ENCODE results near the gene LUC7L2. TPM values are rescaled to one million over a fixed set of nuclear protein-coding genes. Genes with fewer than 3 reads are reported as not detected.

Gene LUC7L2
- total RNA-seq (2011; cell fraction: chromatin; rRNA removed; ENCODE audit: low replicate concordance): 93.5 and 286 TPM in 2 replicates
- total RNA-seq (2011; cell fraction: nucleolus; rRNA removed): 133 and 154 TPM in 2 replicates
- 161 and 217 TPM in 2 replicates for total RNA-seq (2011; cell fraction: nucleoplasm; rRNA removed)
- 110 and 119 TPM in 2 replicates for total RNA-seq (2014; rRNA removed)
- 144 and 164 TPM in 2 replicates for total RNA-seq (2014; rRNA removed; fragmentation: Illumina TruSeq; extraction: Trizol)
- 141 and 144 TPM in 2 replicates for total RNA-seq (2015; rRNA removed; fragmentation: Illumina TruSeq; extraction: Trizol)
- 198 and 207 TPM in 2 replicates for total RNA-seq (2021)
- polyA plus RNA-seq (2011; rRNA removed): 95.0 and 115 TPM in 2 replicates
- 61.1 and 102 TPM in 2 replicates for polyA plus RNA-seq (2011; cell fraction: cytosol; rRNA removed)
- 137 and 144 TPM in 2 replicates for polyA plus RNA-seq (2011; cell fraction: nucleus; rRNA removed)
- polyA plus RNA-seq (2012): 102 and 214 TPM in 2 replicates
- polyA plus RNA-seq (2014; fragmentation: Illumina TruSeq; extraction: Trizol): 137 and 168 TPM in 2 replicates
- polyA plus RNA-seq (2014; fragmentation: Nextera tagmentation; extraction: Ambion mirVana): 10 to 100 TPM; 56.1 to 66.5 TPM
- polyA plus RNA-seq (2014; rRNA removed): 117 and 144 TPM in 2 replicates
- polyA minus RNA-seq (2011; rRNA and poly(A)+ RNA removed): 121 and 164 TPM in 2 replicates
- polyA minus RNA-seq (2011; cell fraction: cytosol; rRNA and poly(A)+ RNA removed): 55.3 and 77.4 TPM in 2 replicates
- 193 and 262 TPM in 2 replicates for polyA minus RNA-seq (2011; cell fraction: nucleus; rRNA and poly(A)+ RNA removed)
- percentile 96 among the genes with signal in this experiment for Bru-seq, nascent RNA
- percentile 98 among the genes with signal in this experiment for BruChase-seq, experiment 1, labeled RNA remaining after a 2-hour chase
- percentile 99 among the genes with signal in this experiment for BruChase-seq, experiment 2, labeled RNA remaining after a 6-hour chase
- long read RNA-seq, experiment 1, transcript LUC7L2-206 (2 exons, 2,599 nt): minor isoform, 7 of 1,908 reads
- long read RNA-seq, experiment 1, transcript LUC7L2-202 (10 exons, 2,645 nt): major isoform, 1,341 of 1,908 reads
- long read RNA-seq, experiment 1, partial matches to known transcripts: 365 of 1,908 reads
- long read RNA-seq, experiment 1, other reads (novel, unspliced or antisense): 189 of 1,908 reads
- long read RNA-seq, experiment 2, transcript LUC7L2-206 (2 exons, 2,599 nt): minor isoform, 22 of 154 reads
- long read RNA-seq, experiment 2, transcript LUC7L2-202 (10 exons, 2,645 nt): major isoform, 47 of 154 reads
- long read RNA-seq, experiment 2, partial matches to known transcripts: 67 of 154 reads
- long read RNA-seq, experiment 2, other reads (novel, unspliced or antisense): 17 of 154 reads
- long read RNA-seq, experiment 3, transcript LUC7L2-202 (10 exons, 2,645 nt): major isoform, 66 of 124 reads
- long read RNA-seq, experiment 3, partial matches to known transcripts: 44 of 124 reads
- long read RNA-seq, experiment 3, other reads (novel, unspliced or antisense): 12 of 124 reads

DNA sequence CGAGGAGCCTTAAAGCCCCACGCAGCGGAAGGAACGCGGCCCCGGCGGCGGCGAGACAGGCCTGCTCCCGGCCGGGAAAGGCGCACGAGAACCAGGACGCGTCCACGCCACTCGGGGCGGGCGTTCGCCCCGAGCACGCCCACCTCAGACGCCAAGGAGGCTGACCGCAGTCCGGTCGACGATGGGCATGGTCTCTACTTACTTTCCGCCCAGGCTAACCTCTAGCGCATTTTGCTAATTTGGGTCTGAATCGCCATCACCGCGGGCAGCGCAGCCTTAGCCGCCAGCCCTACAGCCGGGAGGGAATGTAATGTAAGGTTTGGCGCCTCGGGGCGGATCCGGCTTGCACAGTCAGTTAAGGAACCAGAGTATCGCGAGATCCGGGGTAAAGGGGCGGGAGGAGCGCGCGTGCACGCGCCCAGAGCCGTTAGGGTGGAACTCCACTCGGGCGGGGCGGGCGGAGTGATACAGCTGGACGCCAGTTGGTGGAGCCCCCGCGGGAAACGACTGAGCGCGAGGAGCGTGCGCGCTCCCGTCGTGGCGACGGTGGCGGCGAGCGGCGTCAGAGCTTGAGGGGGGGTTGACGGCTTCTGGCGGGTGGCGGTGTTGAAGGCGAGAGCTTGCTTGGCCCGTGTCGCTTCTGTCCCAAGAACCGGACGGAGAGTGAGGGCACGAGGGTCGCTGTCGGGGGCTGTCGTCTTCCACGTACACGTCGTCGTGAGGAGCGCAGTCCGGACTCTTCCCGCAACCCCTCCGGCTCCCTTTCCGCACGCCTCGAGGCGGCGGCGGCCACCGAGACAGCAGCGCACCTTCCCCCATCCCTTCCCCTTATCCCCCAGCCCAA lies at the start of gene LUC7L2:
Gene LUC7L2, plus strand, starts transcription at position 529 of the 844 bp plus-strand sequence. CDS start 368 bp downstream, outside the sequence.
- ChIA-PET POLR2A (interaction anchor here (0.5 to 3.9 kb wide), 25 partner anchors 10 to 1820 kb away, joined by 3 to 37 read pairs (median 4); no protein-coding TSS in a partner anchor), CTCF (ENCODE audit: low intra/inter-chr PET ratio) (no interaction called here)
- ATAC-seq: peak; percentile 81
- Histone ChIP-seq H2AFZ (ENCODE audit: low read depth, low read length) (peak within 1 kb of the TSS; percentile 92), H3K79me2 (ENCODE audit: control insufficient read depth, insufficient read depth, low read length) (peaks cover 66% of the 10 kb centered on the region), H3K36me3 (ENCODE audit: control insufficient read depth, insufficient read depth, low read length) (peaks cover 28% of the 10 kb centered on the region), H3K4me2 (ENCODE audit: insufficient read depth, low read length) (peak within 1 kb of the TSS; percentile 92), H3K9me1 (ENCODE audit: control insufficient read depth, insufficient read depth, low read length) (no peaks in the 10 kb centered on the region), H3K4me1 (replicated peaks in 1 of 2; ENCODE audit: control insufficient read depth in 2 of 2, insufficient read depth in 2 of 2, low read length in 2 of 2) (peaks cover 10 to 22% of the 10 kb centered on the region in 2 experiments), H3K9ac (ENCODE audit: insufficient read depth in 1 of 2, low read depth in 2 of 2, low read length in 2 of 2) (peak within 1 kb of the TSS; percentile 97 to 99), H3K27me3 (ENCODE audit: control insufficient read depth in 2 of 2, insufficient read depth in 2 of 2, low read length in 2 of 2) (no peaks in the 10 kb centered on the region), H3K4me3 (peak within 1 kb of the TSS; percentile 65), H4K20me1 (replicated peaks; ENCODE audit: control insufficient read depth, insufficient read depth, low read length) (peaks cover 15% of the 10 kb centered on the region), H3K27ac (ENCODE audit: extremely low read depth, low read depth, low read length) (peak within 1 kb of the TSS; percentile 98), H3K9me3 (replicated peaks; ENCODE audit: control insufficient read depth, insufficient read depth, low read depth, low read length) (no peaks in the 10 kb centered on the region)
- FAIRE-seq: peak; percentile 95
- intact Hi-C loops (cut with micrococcal nuclease) (loop anchor here (1.0 kb wide), 2 partner anchors 19 to 128 kb away; partner anchors contain the start of gene UBN2), in situ Hi-C loops (cut with MboI) (loop anchor here (25.0 kb wide), 1 partner anchor 1397 kb away; no protein-coding TSS in a partner anchor)
- peak; percentile 97 to 100 (median 98) for DNase-seq (ENCODE audit: extremely low read depth in 1 of 4, low spot score in 3 of 4)
- WGBS (ENCODE audit: insufficient coverage, low coverage, missing lambda C conversion rate): under 1% methylated on average over 93 of the region's 98 CpGs
- BruUV-seq (replicated peaks): no TSS peak
- TF ChIP-seq HINFP (tag; conservative IDR thresholded peaks at IDR 0.05; ENCODE audit: low read depth) (no peak), RBFOX2 (IDR thresholded peaks at IDR 0.05; ENCODE audit: low read depth, low read length) (peak; percentile 95)
- TF ChIP-seq, protein P1, sequence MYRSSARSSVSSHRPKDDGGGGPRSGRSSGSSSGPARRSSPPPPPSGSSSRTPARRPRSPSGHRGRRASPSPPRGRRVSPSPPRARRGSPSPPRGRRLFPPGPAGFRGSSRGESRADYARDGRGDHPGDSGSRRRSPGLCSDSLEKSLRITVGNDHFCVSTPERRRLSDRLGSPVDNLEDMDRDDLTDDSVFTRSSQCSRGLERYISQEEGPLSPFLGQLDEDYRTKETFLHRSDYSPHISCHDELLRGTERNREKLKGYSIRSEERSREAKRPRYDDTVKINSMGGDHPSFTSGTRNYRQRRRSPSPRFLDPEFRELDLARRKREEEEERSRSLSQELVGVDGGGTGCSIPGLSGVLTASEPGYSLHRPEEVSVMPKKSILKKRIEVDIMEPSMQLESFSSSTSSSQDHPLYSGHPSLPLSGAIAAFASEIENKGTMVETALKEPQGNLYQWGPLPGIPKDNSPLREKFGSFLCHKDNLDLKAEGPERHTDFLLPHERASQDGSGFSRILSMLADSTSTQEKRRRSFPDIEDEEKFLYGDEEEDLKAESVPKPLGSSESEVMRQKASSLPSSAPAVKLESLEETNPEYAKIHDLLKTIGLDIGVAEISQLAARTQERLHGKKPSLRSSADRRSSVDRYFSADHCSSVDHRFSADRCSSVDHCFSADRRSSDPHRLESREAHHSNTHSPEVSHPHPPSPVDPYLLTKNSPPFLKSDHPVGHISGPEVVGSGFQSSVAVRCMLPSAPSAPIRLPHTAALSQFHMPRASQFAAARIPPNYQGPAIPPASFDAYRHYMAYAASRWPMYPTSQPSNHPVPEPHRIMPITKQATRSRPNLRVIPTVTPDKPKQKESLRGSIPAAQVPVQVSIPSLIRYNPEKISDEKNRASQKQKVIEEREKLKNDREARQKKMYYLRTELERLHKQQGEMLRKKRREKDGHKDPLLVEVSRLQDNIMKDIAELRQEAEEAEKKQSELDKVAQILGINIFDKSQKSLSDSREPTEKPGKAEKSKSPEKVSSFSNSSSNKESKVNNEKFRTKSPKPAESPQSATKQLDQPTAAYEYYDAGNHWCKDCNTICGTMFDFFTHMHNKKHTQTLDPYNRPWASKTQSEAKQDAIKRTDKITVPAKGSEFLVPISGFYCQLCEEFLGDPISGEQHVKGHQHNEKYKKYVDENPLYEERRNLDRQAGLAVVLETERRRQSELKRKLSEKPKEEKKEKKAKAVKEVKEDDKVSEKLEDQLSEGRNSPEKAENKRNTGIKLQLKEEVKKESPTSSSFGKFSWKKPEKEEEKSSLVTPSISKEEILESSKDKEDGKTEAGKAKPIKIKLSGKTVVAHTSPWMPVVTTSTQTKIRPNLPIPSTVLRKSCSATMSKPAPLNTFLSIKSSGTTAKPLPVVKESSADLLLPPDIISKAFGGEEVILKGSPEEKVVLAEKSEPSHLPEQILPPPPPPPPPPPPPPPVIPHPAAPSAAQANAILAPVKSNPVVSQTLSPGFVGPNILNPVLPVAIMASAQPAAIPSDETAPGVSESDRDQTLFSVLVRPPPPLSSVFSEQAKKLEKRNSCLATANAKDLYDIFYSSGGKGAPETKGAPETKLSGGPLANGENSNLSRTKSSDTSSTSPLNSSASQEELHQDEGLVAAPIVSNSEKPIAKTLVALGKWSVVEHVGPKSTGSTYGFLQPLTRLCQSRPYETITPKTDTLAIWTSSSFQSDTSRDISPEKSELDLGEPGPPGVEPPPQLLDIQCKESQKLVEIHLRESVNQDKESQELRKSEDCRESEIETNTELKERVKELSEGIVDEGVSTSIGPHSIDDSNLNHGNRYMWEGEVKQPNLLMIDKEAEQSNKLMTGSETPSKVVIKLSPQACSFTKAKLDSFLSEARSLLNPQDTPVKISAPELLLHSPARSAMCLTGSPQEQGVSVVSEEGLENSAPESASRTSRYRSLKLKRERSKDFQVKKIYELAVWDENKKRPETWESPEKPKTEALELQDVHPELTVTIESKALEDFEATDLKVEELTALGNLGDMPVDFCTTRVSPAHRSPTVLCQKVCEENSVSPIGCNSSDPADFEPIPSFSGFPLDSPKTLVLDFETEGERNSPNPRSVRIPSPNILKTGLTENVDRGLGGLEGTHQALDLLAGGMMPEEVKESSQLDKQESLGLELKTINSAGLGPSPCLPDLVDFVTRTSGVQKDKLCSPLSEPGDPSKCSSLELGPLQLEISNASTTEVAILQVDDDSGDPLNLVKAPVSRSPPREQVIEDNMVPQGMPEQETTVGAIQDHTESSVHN (IDR thresholded peaks at IDR 0.05; ENCODE audit: borderline replicate concordance in 1 of 2, low read depth in 1 of 2): no peak
